Neural cell (in vitro differentiated cells): Measurements from ENCODE around the gene NOL4L. TPM values are rescaled to one million over a fixed set of nuclear protein-coding genes. Genes with fewer than 3 reads are reported as not detected.

Source experiments
- H2AFZ ChIP-seq: fragments of 200-600, 300-800 bp; sonication (generic), shearing (Covaris generic); 2 replicates; pipeline ENCODE4 v1.6.0; 2014; ENCODE audit warnings: low read depth, mild to moderate bottlenecking, antibody characterized with exemption, low read length, moderate library complexity
- H3F3A ChIP-seq: fragments of 200-600 bp; shearing (Covaris generic); 2 replicates; pipeline ENCODE4 v1.6.1; 2016; ENCODE audit warnings: mild to moderate bottlenecking, moderate library complexity, mixed read lengths, antibody characterized with exemption, low read length; ENCODE audit not compliant: insufficient read depth, poor library complexity, severe bottlenecking
- H3K27ac ChIP-seq: fragments of 200-600, 300-800 bp; sonication (generic), shearing (Covaris generic); 2 replicates; pipeline ENCODE4 v1.5.1; 2014; ENCODE audit warnings: mild to moderate bottlenecking, low read length, moderate library complexity
- H3K27me3 ChIP-seq: fragments of 300-800, 200-600 bp; sonication (generic), shearing (Covaris generic); 2 replicates; pipeline ENCODE4 v1.6.0; 2014; ENCODE audit warnings: mild to moderate bottlenecking, low read depth, low read length, moderate library complexity; ENCODE audit not compliant: insufficient read depth
- H3K36me3 ChIP-seq: fragments of 300-800, 200-600 bp; sonication (generic), shearing (Covaris generic); 2 replicates; pipeline ENCODE4 v1.5.1; 2014; ENCODE audit warnings: mild to moderate bottlenecking, antibody characterized with exemption, low read length, moderate library complexity; ENCODE audit not compliant: insufficient read depth
- H3K4me2 ChIP-seq: fragments of 300-800, 200-600 bp; sonication (generic), shearing (Covaris generic); 2 replicates; pipeline ENCODE4 v1.6.0; 2014; ENCODE audit warnings: mild to moderate bottlenecking, low read length
- H3K4me3 ChIP-seq: fragments of 300-800, 200-600 bp; sonication (generic), shearing (Covaris generic); 2 replicates; pipeline ENCODE4 v1.5.1; 2014; ENCODE audit warnings: mild to moderate bottlenecking, low read length, moderate library complexity
- H3K79me2 ChIP-seq: fragments of 200-600 bp; shearing (Covaris generic); replicated peaks from 2 replicates; pipeline ENCODE4 v1.6.0; 2014; ENCODE audit warnings: mild to moderate bottlenecking, low read length, moderate library complexity; ENCODE audit not compliant: insufficient read depth
- H3K9ac ChIP-seq: fragments of 300-800, 200-600 bp; sonication (generic), shearing (Covaris generic); 2 replicates; pipeline ENCODE4 v1.6.1; 2016; ENCODE audit warnings: mild to moderate bottlenecking, low read length, mixed read lengths
- H3K9me2 ChIP-seq: fragments of 200-600 bp; shearing (Covaris generic); 2 replicates; pipeline ENCODE4 v1.6.1; 2016; ENCODE audit warnings: mild to moderate bottlenecking, low read length, mixed read lengths; ENCODE audit not compliant: insufficient read depth
- H3K9me3 ChIP-seq: fragments of 200-600, 300-800 bp; sonication (generic), shearing (Covaris generic); 2 replicates; pipeline ENCODE4 v1.6.1; 2016; ENCODE audit warnings: mild to moderate bottlenecking, mixed run types, low read length, moderate library complexity, mixed read lengths
- H4K20me1 ChIP-seq: fragments of 200-600 bp; shearing (Covaris generic); 2 replicates; pipeline ENCODE4 v1.6.1; 2016; ENCODE audit warnings: mild to moderate bottlenecking, mixed run types; ENCODE audit not compliant: insufficient read depth
- EP300 ChIP-seq: fragments of 450-650 bp; conservative IDR thresholded peaks from 2 replicates; pipeline ENCODE4 v1.6.1; 2014; ENCODE audit warnings: antibody characterized with exemption, mild to moderate bottlenecking, moderate library complexity; ENCODE audit not compliant: poor library complexity, severe bottlenecking
- EZH2 ChIP-seq: fragments of 200-600, 300-800 bp; shearing (Covaris generic), sonication (generic); IDR thresholded peaks from 2 replicates; pipeline ENCODE4 v1.6.1; 2014; ENCODE audit warnings: antibody characterized with exemption, low read length, borderline replicate concordance, mild to moderate bottlenecking; ENCODE audit not compliant: insufficient read depth, poor library complexity, severe bottlenecking
- MXI1 ChIP-seq: fragments of 450-650 bp; conservative IDR thresholded peaks from 2 replicates; pipeline ENCODE4 v1.6.1; 2014; ENCODE audit warnings: antibody characterized with exemption, mild to moderate bottlenecking; ENCODE audit not compliant: poor library complexity, severe bottlenecking
- POLR2AphosphoS5 ChIP-seq: IDR thresholded peaks from 2 replicates; pipeline ENCODE4 v1.6.1; 2012
- RAD21 ChIP-seq: fragments of 450-650 bp; conservative IDR thresholded peaks from 2 replicates; pipeline ENCODE4 v1.6.1; 2014; ENCODE audit warnings: antibody characterized with exemption, mild to moderate bottlenecking, moderate library complexity
- REST ChIP-seq: IDR thresholded peaks from 2 replicates; pipeline ENCODE4 v1.6.1; 2012; ENCODE audit warnings: borderline replicate concordance
- SMC3 ChIP-seq: fragments of 450-650 bp; conservative IDR thresholded peaks from 2 replicates; pipeline ENCODE4 v1.6.1; 2014; ENCODE audit warnings: antibody characterized with exemption, mild to moderate bottlenecking, moderate library complexity; ENCODE audit not compliant: poor library complexity
- TAF1 ChIP-seq: IDR thresholded peaks from 2 replicates; pipeline ENCODE4 v1.6.1; 2012; ENCODE audit warnings: low read depth
- polyA plus RNA-seq: library from polyadenylated mRNA; depleted of rRNA; stranded (reverse); fragments of >200 nt; gene quantifications from 2 replicates; pipeline ENCODE4 v1.2.3, GENCODE V29; 2014
- TF ChIP-seq, protein P1 (sequence below): fragments of 450-650 bp; IDR thresholded peaks from 2 replicates; pipeline ENCODE4 v1.5.1; 2014; ENCODE audit warnings: antibody characterized with exemption, mild to moderate bottlenecking, moderate library complexity; ENCODE audit not compliant: poor library complexity, severe bottlenecking

Gene NOL4L
- polyA plus RNA-seq, 1 donor from 2014 or later: 20.4 TPM

GRCh38 chr20:32454164-32455145 is 130.7 kb downstream of the NOL4L start:
- peaks cover 25% of the 10 kb centered on the region for H3K79me2 ChIP-seq
- H3K9me2 ChIP-seq: no peaks in the 10 kb centered on the region
- peaks cover 17% of the 10 kb centered on the region for H4K20me1 ChIP-seq
- no peak overlapping the region for H3K4me2 ChIP-seq
- no peak overlapping the region for H3K27ac ChIP-seq
- TF ChIP-seq EP300 (no peak), EZH2 (no peak)
- no peaks in the 10 kb centered on the region for H3K9me3 ChIP-seq
- H3K36me3 ChIP-seq: no peaks in the 10 kb centered on the region
- no peaks in the 10 kb centered on the region for H3K27me3 ChIP-seq
- no peak overlapping the region for H3K9ac ChIP-seq
- H3K4me3 ChIP-seq: no peak overlapping the region
- no peaks in the 10 kb centered on the region for H3F3A ChIP-seq
- no peak overlapping the region for H2AFZ ChIP-seq

GRCh38 chr20:32453467-32454163 is 131.5 kb downstream of the NOL4L start:
- Histone ChIP-seq H3K9me2 (no peaks in the 10 kb centered on the region), H3K27ac (no peak overlapping the region)

More at GRCh38 chr20:32453467-32454163, 131.5 kb downstream of the NOL4L start:
- no peak overlapping the region for H2AFZ ChIP-seq
- H3K4me3 ChIP-seq: no peak overlapping the region
- TF ChIP-seq MXI1 (no peak), EP300 (no peak), POLR2AphosphoS5 (no peak), REST (no peak), EZH2 (no peak), RAD21 (no peak), TAF1 (no peak), SMC3 (no peak)
- TF ChIP-seq, protein P1, sequence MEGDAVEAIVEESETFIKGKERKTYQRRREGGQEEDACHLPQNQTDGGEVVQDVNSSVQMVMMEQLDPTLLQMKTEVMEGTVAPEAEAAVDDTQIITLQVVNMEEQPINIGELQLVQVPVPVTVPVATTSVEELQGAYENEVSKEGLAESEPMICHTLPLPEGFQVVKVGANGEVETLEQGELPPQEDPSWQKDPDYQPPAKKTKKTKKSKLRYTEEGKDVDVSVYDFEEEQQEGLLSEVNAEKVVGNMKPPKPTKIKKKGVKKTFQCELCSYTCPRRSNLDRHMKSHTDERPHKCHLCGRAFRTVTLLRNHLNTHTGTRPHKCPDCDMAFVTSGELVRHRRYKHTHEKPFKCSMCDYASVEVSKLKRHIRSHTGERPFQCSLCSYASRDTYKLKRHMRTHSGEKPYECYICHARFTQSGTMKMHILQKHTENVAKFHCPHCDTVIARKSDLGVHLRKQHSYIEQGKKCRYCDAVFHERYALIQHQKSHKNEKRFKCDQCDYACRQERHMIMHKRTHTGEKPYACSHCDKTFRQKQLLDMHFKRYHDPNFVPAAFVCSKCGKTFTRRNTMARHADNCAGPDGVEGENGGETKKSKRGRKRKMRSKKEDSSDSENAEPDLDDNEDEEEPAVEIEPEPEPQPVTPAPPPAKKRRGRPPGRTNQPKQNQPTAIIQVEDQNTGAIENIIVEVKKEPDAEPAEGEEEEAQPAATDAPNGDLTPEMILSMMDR: no peak
- no peak overlapping the region for H3K4me2 ChIP-seq
- H3F3A ChIP-seq: no peaks in the 10 kb centered on the region
- no peaks in the 10 kb centered on the region for H3K27me3 ChIP-seq
- no peaks in the 10 kb centered on the region for H3K9me3 ChIP-seq
- H3K79me2 ChIP-seq: peaks cover 22% of the 10 kb centered on the region
- H3K9ac ChIP-seq: no peak overlapping the region
- H4K20me1 ChIP-seq: peaks cover 14% of the 10 kb centered on the region
- no peaks in the 10 kb centered on the region for H3K36me3 ChIP-seq
